ENCODE results near the gene PITPNB.
A peak's percentile ranks its signal among the peaks of the same experiment; 100 is the strongest.

PITPNB gene

DNA sequence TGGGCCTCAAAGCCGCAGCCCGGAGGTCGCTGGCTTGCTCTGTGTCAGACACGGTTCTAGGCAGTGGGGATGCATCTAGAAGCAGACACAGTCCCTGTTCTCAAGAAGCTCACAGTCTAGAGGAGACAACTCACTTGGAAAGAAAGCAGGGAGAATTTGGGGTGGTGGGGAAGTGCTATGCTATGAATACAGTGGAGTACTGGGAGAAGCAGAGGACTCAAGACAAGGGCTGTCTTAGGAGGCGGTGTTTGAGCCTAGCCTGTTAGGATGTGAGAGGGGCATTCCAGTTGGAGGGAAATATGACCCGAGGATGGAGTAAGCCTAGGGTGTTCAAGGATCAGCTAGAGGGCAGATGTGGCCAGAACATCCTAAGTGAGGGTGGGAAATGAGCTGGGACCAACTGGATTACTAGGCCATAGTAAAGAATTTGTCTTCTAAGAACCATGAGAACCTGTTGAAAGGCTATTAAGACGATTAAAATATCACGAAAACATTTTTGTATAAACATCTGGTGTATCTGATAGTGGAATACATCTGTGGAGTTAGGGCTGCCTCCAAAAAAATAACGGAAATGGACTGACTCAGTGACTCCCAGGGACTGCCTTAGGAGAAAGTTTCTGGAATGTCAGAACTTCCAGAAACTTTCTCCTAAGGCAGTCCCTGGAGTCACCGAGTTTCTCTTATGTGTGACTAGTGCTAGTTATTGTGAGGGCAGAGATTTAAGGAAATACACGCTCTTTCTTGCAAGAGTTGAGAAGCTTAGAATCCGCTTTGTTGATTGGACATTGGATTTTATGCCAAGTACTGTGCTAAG, 1.1 kb upstream of the PITPNB start:
- DNase-seq (ENCODE audit: low read depth in 3 of 3) = peak in 1 of 3 experiments; percentile 26

DNA sequence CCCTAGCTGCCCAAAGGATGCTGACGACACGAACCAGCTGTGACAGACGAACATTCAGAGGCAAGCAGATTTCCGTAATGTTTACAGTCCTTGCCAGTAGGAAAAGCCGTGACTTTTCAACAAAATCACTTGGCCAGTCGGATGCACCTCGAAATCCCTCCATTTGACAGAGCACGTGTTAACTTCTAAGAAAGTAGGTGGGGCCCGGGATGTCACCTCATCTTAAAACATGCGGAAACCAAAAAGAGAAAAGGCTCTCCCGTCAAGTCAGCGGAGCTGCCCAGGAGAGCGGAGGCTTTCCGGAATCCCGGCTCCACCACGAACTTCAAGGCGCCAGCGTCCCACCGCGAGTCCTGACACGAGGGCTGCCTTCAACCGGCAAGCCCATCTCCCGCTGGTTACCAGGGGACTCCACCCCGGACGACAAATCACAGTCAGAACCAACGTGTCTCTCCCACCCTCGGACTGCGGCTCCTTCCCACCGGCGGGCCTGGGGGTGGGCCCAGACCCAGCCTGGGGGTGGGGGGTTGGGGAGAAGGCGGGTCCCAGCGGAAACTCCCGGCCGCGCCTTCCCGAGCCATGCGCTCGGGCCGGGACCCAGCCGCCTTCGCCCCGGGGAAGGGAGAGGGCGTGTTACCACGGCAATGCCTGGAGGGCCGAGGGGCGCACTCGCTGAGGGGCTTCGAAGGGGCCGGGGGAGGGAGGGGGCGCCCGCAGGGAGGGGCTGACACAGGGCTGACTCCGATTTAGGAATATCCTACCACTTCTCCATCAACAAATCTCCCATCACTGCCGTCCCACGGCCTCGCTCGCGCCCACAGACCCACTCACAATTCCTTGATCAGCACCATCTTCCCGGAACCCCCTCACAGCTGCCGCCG, 475 bp downstream of the PITPNB start:
- peak; percentile 33 to 67 (median 46) for DNase-seq (ENCODE audit: low read depth in 3 of 3)

DNA sequence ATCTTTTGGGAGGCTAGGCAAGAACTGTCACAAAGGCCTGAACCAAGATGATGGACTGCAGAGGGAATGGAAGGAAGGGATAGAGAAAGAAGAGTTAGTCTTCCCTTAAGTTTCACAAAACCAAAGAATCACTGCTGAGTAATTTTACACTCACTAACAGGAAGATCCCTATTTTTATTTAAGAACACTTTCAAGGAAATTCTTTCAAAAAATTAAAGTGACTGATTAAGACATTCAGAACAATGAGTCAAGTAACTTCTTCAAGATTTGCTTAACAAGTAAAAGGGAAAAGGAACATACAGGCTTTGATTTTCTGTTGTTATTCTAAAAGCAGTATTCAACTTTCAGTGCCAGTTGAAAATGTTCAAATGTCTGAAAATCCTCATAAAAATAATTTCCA, 3.1 kb downstream of the PITPNB start:
- DNase-seq (ENCODE audit: low read depth in 3 of 3) = no peak

DNA sequence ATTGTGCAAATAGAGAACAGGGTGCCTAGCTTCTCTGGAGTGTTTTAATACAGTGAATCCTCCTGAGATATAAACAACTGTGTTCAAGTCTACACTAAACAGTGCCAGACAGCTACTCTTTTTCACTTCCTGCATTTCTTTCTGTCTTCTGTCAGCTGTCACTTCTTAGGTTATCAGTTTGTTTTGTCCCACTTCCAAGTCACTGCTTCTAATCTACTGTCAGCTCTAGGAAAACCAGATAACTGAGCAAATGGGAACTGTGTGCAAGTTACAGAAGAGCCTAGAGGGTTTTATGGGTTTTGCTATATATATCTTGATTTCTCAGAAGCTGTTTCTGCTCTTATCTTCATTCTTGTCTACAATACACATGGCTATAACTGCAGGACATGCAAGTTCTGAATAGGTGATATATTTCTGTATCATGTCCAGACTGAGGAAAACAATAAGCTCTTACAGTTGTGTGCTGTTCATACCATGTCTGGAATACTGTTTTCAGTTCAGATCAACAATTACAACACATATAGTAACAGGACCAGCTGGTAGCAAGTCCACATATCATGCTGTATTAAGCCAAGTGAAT, 5.8 kb downstream of the PITPNB start:
- no peak for DNase-seq (ENCODE audit: low read depth in 3 of 3)

DNA sequence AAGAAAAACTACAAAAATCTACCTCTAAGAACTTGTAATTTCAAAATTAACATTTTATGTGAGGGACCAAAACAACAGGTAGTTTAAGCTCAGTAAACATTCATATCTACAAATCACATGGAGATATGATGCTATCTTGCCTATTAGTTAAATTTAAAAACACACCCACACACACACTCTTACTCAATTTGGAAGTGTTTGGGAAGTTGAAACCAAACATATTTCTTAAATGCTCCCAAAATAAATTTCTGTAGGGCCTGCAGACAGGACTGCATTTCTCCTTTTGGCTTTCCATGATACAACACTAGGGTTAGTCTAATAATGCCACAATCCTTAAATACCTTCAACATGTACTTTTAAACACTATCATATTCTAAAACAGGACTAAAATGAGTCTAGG, 7.0 kb downstream of the PITPNB start:
- no peak for DNase-seq (ENCODE audit: low read depth in 3 of 3)

DNA sequence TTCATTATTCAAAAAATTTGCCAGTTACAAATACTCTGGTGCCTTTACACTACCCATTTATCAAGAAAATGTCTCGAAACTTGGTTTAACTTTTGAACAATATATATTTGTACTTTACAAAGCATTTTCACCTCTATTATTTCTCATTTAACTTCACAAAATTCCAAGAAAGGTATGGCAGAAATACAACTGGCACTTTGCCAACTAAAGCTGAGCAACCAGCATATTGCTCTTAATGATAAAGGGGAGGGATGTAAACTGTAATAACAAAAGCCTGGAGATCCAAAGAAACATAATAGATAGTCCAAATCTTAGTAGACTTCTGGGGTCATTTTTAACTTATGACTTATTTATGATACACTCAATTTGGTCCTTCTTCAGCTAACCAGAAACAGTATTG, 7.7 kb downstream of the PITPNB start:
- no peak for DNase-seq (ENCODE audit: low read depth in 3 of 3)

DNA sequence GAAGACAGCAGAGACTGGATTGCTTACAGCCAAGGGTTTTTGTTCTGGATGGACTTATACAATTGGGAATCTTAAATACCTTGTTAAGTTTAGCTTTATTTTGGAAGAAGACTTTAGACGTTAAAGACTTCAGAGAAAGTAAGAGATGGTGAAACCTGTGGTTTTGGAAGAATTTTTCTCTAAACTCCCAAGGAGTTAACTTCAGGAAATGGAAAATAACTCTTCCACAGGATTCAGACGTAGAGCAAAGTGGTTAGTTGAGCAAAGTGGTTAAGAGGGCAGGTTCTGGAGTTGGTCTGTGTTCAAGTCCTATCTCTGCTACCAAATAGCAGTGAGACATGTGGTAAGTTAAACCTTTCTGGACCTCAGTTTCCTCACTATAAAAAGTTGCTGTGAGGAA, 12.8 kb downstream of the PITPNB start:
- no peak for DNase-seq (ENCODE audit: low read depth in 3 of 3)

DNA sequence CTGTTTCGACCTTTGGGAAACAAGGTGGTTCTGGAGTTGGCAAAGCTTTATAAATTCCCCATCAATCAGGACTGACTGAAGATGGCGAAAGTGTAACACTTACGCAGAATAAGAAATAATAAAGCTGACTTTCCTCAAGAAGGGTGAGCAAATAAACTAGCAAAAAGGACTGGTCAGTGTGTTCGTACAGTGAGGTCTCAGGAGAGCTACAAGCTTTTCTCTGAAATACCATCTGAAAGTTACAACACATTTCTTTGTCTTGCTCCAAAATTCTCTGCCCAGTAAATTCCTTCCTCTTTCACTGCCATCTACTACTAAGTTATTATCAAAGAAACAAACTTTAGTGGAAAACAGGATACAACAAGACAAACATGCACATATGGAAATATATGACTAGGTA, 13.4 kb downstream of the PITPNB start:
- DNase-seq (ENCODE audit: low read depth in 3 of 3) = no peak

DNA sequence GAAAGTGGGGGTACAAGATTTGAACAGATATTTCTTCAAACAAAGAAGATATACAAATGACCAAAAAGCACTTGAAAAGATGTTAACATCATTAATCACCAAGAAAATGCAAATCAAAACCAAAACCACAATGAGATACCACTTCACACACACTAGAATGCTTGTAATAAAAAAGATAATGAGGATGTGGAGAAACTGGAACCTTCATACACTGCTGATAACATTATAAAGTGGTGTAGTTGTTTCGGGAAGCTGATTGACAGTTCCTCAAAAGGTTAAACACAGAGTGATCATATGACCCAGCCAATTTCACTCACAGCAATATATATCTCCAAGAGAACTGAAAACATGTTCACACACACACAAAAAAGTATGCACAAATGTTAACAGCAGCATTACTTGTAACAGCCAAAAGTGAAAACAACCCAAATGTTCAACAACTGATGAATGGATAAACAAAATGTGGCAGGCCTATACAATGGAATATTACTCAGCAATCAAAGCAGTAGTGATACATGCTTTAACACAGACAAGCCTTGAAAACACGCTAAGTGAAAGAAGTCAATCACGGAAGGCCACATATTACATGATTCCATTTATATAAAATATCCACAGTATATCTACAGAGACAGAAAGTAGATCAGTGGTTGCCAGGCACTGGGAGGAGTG, 15.1 kb downstream of the PITPNB start:
- DNase-seq (ENCODE audit: low read depth in 3 of 3) = no peak

DNA sequence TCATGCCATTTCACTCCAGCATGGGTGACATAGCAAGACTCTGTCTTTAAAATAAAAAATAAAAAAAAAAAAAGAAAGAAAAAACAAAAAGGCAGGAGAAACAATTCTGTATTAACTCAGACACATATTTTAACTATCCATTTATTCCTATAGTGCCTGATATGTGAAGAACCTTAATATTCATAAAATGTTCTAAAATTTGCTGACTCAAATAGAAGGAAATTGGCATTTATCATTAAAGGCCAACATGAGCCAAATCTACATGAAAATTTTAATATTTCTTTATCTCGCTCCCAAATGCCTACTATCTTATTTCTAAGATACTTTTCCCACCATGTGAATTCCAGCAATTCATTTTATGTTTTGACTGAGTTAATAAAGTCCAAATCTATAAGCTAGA, 18.9 kb downstream of the PITPNB start:
- no peak for DNase-seq (ENCODE audit: low read depth in 3 of 3)

DNA sequence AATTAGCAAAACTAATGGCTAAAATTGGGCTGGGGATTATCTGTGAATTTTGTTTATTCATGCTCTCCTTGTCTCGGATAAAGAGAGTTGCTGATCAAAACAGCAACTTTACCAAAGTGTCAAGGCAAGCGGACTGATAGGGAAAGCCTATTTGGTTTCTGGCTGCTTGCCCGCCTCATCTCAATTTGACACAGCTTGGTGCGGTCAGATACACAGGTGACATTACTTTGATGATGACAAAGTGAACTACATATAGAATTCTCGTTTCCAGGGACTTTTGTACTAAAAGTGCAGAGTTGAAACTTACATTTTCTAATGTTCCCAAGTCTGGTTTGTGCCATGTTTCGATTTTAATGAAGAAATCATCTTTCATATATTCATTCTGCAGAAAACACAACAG, 22.8 kb downstream of the PITPNB start:
- no peak for DNase-seq (ENCODE audit: low read depth in 3 of 3)

DNA sequence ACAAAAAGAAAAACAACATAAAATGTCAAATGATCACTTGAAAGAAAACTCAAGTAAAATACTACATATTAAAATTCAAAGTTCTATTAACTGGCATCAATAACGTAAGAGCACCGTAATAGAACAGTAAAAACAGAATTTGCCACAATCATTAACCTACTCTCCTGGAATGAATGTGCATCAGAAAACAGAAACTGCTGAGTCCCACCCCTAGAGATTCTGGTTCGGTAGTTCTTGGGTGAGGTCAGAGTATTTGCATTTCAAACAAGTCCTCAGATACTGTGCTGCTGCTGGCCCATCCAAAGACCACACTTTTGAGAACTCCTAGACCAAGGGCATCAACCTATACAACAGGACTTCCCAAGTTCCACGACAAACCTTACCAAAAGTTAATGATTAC, 23.5 kb downstream of the PITPNB start:
- no peak for DNase-seq (ENCODE audit: low read depth in 3 of 3)

DNA sequence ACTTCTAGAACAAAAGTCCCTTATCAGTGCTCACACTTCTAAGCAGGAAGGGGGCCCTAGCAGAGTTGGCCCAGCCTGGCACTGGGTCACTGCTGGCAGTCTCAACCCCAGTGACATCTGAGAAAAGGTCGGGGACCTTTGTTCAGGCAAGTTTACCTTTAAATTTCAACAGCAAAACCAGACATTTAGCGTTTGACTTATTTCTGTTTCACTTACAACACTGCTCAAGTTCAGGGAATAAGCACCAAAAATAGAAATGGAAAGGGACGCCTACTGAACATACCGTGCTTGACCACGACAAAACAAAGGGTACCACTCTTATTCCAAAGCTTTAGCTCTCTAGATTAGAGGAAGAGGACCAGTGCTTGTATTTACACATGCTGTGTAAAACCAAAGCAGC, 26.2 kb downstream of the PITPNB start:
- DNase-seq (ENCODE audit: low read depth in 3 of 3) = no peak

DNA sequence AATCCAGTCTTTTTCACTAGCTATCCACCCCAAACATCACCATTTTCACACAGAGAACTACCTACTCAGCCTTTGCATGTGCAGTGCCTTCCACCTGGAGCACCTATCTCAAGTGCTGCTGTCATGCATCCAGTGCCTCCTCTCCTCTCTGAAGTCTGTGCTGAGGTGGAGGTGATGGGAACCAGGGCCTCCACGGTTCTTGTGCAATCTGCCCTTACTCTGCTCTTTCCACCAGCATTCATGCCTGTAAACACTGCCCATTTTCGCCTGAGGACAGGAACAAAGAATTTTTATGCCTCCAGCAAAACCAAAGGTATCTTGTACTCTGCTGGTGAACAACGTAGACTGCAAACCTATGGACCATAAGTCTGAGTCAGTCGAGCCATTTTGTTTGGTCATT, 27.0 kb downstream of the PITPNB start:
- no peak for DNase-seq (ENCODE audit: low read depth in 3 of 3)

DNA sequence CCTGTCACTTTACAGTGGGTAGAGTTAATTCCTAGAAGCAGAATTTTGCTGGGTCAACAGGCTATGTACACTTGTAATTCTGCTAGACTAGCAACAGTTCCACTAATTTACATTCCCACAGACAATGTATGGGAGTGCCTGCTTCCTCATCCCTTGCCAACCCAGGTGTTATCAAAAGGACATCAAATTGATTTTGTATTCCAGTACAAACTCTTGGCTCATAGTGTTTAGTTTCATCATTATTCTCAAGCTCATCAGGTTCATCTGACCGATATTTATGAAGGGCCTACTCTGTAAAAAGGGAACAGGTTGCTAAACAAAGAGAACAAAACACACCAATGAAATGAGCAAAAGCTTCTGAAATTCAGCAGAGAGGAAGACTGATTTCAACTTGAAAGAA, 30.7 kb downstream of the PITPNB start:
- DNase-seq (ENCODE audit: low read depth in 3 of 3) = no peak

DNA sequence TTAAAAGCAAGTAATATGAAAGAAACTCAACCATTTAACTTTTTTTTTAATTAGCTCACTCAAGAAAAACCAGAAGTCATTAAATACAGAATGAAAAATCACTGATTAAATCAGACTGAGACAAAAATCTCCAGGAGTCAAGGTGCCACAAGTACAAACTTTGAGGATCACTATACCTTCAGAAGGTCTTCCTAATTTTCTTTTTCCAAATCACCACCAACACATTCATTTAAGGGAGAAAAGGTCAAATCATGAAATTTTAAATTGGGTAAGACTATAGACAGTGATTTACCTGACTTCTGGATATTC, 32.3 kb downstream of the PITPNB start:
- DNase-seq (ENCODE audit: low read depth in 3 of 3) = no peak

DNA sequence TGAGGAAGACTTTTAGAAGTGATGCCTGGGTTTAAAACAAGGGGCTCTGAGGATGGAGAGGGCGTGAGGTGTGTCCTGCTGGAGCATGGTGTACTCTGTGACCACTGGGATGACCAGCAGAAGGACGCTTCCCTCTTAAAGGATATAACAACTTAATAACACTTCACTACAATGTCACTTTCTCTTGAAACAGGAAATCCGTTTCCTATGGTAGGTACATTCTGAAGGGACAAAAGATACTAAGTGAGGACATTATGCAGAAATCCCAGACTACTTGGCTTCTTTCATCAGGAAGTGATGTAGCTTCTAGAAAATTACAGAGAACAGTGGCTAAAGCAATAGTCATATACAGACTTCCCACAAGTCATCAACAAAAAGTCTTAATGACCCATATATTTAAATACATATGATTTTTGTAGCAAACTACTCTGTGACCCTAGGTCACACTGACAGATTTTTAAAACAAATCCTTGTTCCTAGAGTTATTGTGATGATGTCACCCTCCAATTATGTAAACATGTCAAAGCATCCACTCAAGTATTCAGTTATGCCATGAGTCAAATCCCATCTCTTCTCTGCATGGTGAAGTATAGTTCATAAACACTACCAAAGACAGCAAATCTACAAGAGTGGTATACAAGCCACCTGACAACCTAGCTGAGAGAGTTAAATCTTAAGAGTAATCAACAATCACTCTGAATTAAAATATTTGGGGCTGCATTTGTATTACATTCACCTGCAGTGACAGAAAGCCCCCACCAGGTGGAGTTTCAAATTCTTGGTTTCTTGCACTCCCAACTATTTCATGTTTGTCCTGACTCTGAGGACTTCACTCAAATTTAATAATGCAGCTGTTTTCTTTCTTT, 32.8 kb downstream of the PITPNB start:
- peak in 2 of 3 experiments; percentile 20 to 22 for DNase-seq (ENCODE audit: low read depth in 3 of 3)

DNA sequence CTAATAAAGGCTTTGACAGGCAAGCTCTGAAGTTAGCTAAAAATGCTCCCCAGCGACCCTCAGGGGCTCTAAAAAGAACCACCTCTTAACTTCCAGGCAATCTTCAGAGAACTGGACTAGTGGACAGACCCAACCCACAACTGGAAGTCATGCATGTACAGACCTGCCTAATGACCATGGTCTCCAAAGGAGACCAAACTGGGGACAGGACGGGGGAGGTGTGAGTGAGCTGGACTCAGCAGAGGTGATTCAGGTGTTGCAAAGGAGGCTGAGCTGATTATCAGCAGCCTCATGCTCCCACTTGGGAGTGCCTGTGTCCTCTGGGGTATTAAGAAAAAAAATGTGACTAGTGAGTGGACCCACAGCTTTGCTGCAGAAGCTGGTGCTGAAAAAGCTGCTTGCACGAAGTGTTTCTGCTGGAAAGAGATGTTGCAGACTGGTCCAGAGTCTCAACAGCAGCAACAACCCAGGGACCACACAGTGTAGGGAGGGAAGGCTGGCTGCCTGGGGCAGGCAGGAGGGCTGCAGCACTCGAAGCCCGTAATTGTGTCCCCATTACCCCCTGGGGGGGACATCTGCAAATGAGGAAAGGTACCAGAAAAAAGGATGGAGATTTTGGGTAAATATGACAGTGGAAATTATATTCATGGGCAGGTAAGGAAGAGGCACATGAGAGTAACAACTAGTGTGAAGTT, 35.3 kb downstream of the PITPNB start:
- DNase-seq (ENCODE audit: low read depth in 3 of 3) = no peak

DNA sequence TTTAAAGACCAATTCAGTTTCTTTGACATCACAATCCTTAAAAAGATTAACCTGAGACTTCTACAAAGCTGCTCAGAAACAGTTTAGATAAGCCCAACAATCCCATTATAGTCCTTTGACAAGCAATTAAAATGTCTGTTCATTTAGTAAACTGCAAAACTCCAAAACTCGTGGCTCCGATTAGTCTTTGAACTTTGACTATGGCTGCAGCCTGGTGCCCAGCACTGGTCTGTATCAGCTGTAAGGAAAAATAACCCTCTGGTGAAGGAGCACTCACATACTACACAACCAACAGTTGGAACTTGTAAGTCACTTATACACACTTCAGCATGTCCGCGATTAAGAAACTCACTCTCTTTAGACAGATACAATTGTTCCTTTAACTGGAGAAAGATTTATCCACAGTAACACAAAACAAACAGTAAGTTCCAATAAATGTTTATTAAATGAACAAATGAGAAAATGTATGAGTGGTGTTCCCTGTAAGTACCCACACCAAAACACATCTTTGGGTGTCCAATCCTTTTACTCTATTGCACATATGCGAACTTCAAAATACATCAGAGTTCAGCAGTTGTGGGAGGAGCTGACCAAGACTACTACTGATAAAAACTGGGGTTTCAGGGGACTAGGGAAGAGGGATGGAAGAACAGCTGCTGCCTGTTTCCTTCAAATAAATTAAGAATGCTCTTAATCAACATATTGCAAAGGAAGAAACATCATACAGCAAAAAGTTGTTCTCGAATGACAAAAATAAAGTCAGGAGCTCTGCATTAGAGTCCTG, 36.4 kb downstream of the PITPNB start:
- DNase-seq (ENCODE audit: low read depth in 3 of 3) = no peak

DNA sequence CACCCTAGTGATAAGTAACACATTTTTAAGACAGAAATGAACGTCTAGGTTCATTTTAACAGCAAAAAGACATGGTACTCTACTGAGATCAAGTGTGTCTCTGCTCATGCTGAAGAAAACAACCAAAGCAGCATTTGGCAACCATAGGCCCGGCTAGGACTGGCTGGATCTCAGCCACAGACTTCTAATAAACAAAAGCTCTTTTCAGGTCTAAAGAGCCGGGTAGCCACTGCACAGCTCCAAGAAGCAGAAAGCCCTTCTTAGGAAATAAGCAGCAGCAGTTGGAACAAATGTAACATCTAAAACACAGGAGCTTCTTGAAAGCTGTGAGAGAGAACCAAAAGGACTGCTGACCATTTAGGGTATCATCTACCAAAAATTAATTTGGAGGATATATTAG, 37.6 kb downstream of the PITPNB start:
- no peak for DNase-seq (ENCODE audit: low read depth in 3 of 3)

Data from stimulated activated CD4-positive, alpha-beta T cell treated with anti-CD3 and anti-CD28 coated beads, TNF-alpha, amount 100 ng/mL, for 24 hours (primary cell).